ENCODE results near the gene ANKH.
A peak's percentile ranks its signal among the peaks of the same experiment; 100 is the strongest.
"Not testable (repeated sequence)": the region's sequence is repeated elsewhere in the genome, so short reads cannot be mapped to it uniquely, and the experiment has no call there.

The ANKH gene

DNA sequence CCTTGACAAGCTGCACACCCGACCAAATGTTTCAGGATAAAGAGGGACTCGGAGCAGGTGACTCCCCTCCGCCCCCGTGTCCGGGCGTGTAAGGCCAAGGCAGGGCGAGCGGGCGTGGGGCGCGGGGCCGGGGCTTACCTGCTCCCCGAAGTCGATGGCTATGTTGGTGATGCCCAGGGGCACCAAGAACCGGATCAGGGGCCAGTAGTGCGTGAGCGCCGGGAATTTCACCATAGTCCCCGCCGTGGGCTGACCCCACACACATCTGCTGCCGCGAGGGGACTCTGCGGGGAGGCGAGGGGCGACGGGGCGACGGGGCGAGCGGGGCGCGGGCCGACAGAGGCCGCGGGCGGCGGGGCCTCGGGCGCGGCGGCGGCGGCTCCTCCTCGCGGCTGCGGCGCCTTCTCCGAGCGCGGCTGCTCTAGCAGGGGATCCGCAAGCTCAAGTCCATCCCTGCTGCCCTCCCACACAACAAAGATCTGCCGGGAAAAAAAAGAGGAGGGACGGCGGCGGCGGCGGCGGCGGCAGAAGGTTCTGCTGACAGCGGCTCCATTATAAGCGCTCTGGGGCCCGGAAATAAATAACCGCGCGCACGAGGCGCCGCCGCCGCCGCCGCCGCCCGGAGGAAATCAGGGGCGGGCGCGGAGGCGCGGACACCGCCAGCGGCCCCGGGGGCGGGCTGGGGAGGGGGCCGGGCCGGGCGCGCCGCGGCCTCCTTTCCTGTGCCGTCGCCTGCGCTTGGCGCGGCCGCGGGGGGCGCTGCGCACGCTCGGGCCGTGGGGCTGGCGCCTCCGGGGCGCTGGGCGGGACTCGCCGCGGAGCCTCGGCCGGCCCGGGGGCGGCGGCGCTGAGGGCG is at the start of gene ANKH:
Gene ANKH (minus strand): TSS at position 565 of the 856 bp plus-strand sequence. CDS start 331 bp downstream, at position 234.
- peak; percentile 79 for DNase-seq

DNA sequence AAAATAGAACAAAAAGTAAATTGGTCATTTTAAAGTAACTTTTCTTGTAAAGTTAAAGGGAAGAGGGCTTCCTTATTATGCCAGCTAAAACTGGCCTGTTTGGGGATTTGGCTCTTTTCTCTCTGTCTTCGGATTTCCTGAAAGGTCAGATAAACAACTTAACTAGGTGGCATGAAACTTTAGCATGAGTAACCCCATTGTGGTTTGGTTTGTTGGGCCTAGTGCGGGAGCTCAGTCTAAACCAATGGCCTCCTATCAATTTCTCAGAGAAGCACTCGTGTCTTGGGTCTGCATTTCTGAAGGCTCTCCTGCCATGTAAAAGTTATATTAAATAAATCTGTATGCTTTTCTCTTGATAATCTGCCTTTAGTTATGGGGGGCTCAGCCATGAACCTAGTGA is 48.5 kb upstream of the ANKH start:
- DNase-seq, result no peak

DNA sequence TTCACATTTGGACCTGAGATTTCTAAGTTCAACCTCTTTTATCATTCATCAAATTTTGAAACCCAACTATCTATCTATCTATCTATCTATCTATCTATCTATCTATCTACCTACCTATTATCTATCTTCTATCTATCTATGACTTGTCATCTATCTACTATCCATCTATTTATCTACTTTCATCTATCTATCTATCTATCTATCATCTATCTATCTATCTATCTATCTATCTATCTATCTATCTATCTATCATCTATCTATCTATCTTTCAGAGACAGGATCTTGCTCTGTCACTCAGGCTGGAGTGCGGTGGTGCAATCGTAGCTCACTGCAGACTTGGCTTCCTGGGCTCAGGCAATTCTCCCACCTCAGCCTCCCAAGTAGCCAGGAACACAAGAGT is 47.5 kb upstream of the ANKH start:
- not testable (repeated sequence) for DNase-seq

- DNase-seq, result no peak
These were observed 46.1 kb upstream of the ANKH start for GRCh38 chr5:14917719-14918118.

GRCh38 chr5:14915291-14915952 is 43.8 kb upstream of the ANKH start:
- DNase-seq, result no peak

DNA sequence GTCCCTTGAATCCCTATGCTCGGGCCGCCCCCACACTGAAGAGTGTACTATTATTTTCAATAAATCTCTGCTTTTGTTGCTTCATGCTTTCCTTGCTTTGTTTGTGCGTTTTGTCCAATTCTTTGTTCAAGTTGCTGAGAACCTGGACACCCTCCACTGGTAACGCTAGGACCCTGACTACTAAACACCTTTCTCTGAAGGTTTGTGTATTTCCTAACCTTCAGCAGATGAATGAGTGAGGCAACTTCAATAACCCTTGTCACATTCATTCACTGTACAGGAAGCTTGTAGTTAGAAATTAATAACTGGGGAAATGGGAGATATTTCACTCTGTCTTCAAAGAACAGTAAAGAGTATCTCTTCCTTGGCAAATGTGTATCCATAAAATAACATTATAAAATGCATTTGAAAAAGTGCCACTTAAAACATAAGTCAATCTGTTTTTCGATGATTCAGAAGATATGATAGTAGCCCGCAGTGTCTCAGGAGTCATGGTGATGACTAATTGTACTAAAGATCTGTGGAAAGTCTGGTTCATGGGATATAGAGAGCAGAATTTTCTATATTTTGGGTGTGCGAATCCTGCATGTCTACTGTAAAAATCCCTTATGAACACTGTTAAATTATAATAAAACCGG is 43.2 kb upstream of the ANKH start:
- DNase-seq, result no peak

- no peak for DNase-seq
These were observed 42.6 kb upstream of the ANKH start for GRCh38 chr5:14914193-14914592.

DNA sequence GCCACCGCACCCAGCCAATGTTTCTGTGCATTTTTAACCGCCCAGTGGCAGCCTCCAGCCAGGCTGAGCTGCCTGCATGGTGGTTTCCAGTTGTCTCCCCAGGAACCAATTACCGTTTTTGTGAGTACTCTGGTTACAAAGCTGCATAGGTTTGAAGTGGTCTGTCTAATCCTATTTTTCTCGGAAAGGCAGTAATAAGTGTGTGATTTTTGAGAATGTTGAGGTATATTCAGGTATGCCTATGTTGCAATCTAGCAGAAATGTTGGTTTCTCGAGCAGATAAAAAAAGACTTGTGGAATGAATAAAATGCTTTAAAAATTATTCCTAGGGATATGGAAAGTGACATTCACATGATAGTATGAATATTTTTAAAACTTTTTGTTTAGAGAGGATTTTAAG is 41.5 kb upstream of the ANKH start:
- no peak for DNase-seq

GRCh38 chr5:14912206-14912605 is 40.6 kb upstream of the ANKH start:
- no peak for DNase-seq

- DNase-seq, result no peak
These were observed 37.8 kb upstream of the ANKH start for GRCh38 chr5:14909369-14909768.

DNA sequence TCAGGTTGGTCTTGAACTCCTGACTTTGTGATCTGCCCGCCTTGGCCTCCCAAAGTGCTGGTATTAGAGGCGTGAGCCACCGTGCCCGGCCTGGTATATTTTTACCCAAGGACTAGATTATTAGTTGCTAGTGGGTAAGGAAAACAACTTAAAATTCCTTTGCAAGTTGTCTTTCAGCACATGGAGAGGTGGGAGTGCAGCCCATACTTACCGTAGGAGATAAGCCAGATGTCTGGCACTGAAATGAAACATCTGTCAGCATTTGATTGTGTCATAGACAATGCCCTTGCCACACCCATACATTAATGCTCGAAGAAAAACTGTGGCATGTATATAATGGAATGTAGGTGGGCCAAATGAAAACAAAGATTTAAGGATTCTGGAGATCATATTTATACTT is 36.6 kb upstream of the ANKH start:
- DNase-seq, result no peak

- DNase-seq, result no peak
These were observed 35.0 kb upstream of the ANKH start for GRCh38 chr5:14906628-14907027.

DNA sequence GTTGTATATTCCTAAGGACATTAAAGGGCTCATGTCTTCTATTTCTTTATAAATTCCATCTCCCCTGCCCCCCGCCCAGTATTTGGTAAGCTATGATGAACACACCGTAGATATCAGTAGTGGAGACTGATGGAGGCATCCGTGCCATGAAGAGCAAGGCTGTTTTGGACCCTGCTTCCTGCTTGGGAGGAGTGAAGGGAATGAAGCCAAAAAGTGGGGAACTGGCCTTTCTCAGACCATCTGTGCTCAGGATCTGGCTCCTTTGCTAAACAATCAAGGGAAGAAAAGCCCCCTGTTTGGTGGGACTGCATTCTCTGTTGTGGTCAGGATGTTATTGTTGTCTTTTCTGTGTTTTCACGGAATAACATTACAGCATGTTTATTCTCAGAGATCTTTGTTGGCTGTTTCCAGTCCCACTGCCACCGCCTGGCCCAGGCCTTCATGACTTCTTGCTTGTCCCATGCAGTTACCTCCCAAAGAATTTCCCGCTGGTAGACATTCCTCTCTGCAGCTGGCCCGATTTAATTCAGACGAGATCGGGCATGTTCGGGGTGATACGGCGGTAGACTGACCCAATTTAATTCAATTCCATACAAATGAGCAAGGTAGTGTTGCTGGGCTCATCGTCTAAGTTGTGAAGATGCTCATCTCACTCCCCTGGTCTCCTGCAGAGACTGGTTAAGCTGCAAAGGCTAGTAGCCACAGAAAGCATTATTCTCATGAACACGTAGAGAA is 31.4 kb upstream of the ANKH start:
- DNase-seq, result no peak

DNA sequence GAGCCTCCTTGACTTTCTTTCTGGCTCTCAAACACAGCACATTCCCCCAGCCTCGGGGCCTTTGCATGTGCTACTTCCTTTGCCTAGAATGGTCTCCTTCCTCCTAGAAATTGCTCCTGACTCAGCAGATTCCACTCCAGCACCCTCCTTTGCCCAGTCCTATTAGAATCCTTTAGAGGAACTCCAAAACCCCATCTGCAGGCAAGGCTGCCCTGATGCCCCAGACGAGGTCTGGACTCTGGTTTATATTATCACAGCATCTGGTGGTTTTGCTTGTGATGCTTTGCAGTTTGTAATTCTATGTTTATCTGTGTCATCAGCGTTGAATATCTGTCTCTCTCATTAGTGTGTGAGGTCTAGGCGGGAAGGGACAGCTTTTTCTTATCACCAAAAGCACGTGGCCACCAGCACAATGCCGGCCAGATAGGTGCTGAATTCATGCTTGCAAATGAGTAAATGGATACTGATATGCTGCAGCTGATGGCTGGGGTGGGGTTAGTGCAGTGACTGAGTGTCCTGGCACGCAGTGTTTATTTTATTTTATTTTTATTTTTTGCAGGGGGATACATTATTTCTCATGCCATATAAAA is 30.0 kb upstream of the ANKH start:
- no peak for DNase-seq

GRCh38 chr5:14900693-14901461 is 29.3 kb upstream of the ANKH start:
- no peak for DNase-seq

DNA sequence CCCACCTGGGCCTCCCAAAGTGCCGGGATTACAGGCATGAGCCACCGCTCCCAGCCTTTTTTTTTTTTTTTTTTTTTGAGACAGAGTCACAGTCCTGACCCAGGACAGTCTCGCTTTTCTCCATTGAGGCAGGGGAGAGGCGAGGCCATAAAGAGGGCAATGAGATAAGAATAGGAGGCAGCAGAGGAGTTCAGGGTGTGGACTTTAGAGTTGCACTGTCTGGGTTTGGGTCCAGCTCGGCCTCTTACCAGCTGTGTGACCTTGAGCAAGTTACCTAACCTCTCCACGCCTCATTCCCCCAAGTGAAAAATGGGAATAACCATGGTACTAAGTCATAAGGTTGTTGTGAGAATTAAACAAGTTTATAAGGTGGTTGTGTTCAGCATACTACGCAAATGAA is 24.6 kb upstream of the ANKH start:
- DNase-seq, result no peak

DNA sequence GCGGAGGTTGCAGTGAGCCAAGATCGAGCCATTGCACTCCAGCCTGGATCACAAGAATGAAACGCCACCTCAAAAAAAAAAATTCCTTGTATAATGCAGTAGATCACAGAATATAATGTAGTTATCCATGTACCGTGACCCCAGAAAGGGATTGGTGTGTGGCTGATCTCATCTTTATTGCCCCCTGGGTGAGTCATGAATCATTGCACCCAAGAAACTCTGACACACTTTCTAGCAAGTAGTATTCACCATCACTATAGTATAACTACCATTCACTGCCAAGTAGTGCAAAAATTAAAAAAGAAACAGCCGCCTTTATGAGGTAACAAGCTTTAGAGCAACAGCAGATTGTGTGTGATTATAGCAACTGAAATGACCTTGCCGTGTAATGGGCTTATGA is 23.7 kb upstream of the ANKH start:
- DNase-seq, result no peak

- DNase-seq, result no peak
These were observed 23.2 kb upstream of the ANKH start for GRCh38 chr5:14894748-14895147.

DNA sequence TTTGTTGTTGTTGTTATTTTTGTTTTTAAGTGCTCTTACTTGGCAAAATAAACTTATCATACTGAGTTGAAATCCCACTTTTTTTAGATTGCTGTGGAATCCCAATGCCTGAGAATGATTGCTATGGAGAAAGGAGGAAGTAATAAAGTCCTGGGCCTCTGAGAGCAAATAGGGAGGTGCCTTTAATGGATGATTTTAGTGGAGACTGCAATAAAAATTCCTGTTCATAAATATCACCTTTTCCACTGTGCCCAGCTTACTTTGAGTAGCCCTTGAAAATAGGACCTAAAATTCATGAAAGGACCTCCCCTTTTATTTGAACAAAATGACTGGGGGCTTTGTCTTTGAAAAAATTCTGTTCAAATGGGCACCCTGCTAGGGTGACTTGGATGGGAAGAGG is 21.8 kb upstream of the ANKH start:
- no peak for DNase-seq

DNA sequence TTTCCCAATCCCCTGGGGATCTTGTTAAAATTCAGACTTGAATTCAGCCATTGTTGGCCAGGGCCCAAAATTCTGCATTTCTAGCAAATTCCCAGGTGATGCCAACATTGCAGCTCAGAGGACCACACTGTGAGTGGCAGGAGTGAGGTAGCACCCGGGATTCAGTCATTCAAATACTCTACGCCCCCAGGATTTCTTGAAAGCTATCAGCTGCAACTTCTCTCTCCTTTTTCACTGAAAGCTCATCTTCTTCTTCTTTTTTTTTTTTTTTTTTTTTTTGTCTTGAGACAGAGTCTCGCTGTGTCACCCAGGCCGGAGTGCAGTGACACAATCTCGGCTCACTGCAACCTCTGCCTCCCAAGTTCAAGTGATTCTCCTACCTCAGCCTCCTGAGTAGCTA is 19.3 kb upstream of the ANKH start:
- DNase-seq, result no peak

GRCh38 chr5:14884062-14884612 is 12.6 kb upstream of the ANKH start:
- DNase-seq, result no peak

Measured in NCI-H2171 (cell line).